ENCODE measurements around the gene AGBL1.
A peak's percentile ranks its signal among the peaks of the same experiment; 100 is the strongest.

Gene AGBL1

GRCh38 chr15:86165265-86166211 is 85.9 kb downstream of the AGBL1 start:
- H3K27me3 Mint-ChIP-seq (ENCODE audit: low read depth): peaks cover 4% of the 10 kb centered on the region
- H3K9me3 Mint-ChIP-seq: no peaks in the 10 kb centered on the region
- H3K27ac Mint-ChIP-seq: peak overlapping the region in 1 of 3 experiments; percentile 59
- H3K4me3 Mint-ChIP-seq: peak overlapping the region in 2 of 3 experiments; percentile 4 to 46
- TF ChIP-seq CTCF (IDR thresholded peaks at IDR 0.05; ENCODE audit: unreplicated experiment in 3 of 3): no peak
- peaks cover 69% of the 10 kb centered on the region for H3K4me1 Mint-ChIP-seq
- H3K36me3 Mint-ChIP-seq (ENCODE audit: low read depth): no peaks in the 10 kb centered on the region

- H3K4me1 Mint-ChIP-seq: peaks cover 46% of the 10 kb centered on the region
- no peaks in the 10 kb centered on the region for H3K36me3 Mint-ChIP-seq (ENCODE audit: low read depth)
Observed at GRCh38 chr15:86167841-86168240, 88.2 kb downstream of the AGBL1 start.

GRCh38 chr15:86178845-86179244 is 99.2 kb downstream of the AGBL1 start:
- H3K27ac Mint-ChIP-seq: no peak overlapping the region
- no peaks in the 10 kb centered on the region for H3K36me3 Mint-ChIP-seq (ENCODE audit: low read depth)
- TF ChIP-seq CTCF (IDR thresholded peaks at IDR 0.05; ENCODE audit: unreplicated experiment in 3 of 3): no peak
- H3K9me3 Mint-ChIP-seq: peaks cover 26% of the 10 kb centered on the region
- H3K4me1 Mint-ChIP-seq: peaks cover 16% of the 10 kb centered on the region
- H3K27me3 Mint-ChIP-seq (ENCODE audit: low read depth): no peaks in the 10 kb centered on the region
- no peak overlapping the region for H3K4me3 Mint-ChIP-seq

More at GRCh38 chr15:86167841-86168240, 88.2 kb downstream of the AGBL1 start:
- TF ChIP-seq CTCF (IDR thresholded peaks at IDR 0.05; ENCODE audit: unreplicated experiment in 3 of 3): no peak
- H3K27me3 Mint-ChIP-seq (ENCODE audit: low read depth): peaks cover 4% of the 10 kb centered on the region
- H3K4me3 Mint-ChIP-seq: no peak overlapping the region
- no peaks in the 10 kb centered on the region for H3K9me3 Mint-ChIP-seq
- no peak overlapping the region for H3K27ac Mint-ChIP-seq

- Mint-ChIP-seq H3K27ac (peak overlapping the region; percentile 24 to 60 (median 36)), H3K36me3 (ENCODE audit: low read depth) (no peaks in the 10 kb centered on the region), H3K4me1 (peaks cover 29% of the 10 kb centered on the region), H3K27me3 (ENCODE audit: low read depth) (no peaks in the 10 kb centered on the region), H3K4me3 (peak overlapping the region in 1 of 3 experiments; percentile 1), H3K9me3 (peaks cover 10% of the 10 kb centered on the region)
- TF ChIP-seq CTCF (IDR thresholded peaks at IDR 0.05; ENCODE audit: unreplicated experiment in 3 of 3): no peak
Observed at GRCh38 chr15:86183596-86184491, 104.2 kb downstream of the AGBL1 start.

GRCh38 chr15:86193716-86194380 is 114.2 kb downstream of the AGBL1 start:
- H3K27ac Mint-ChIP-seq: no peak overlapping the region

More at GRCh38 chr15:86193716-86194380, 114.2 kb downstream of the AGBL1 start:
- Mint-ChIP-seq H3K9me3 (no peaks in the 10 kb centered on the region), H3K27me3 (ENCODE audit: low read depth) (peaks cover 6% of the 10 kb centered on the region), H3K4me3 (no peak overlapping the region), H3K4me1 (peaks cover 8% of the 10 kb centered on the region), H3K36me3 (ENCODE audit: low read depth) (no peaks in the 10 kb centered on the region)
- TF ChIP-seq CTCF (IDR thresholded peaks at IDR 0.05; ENCODE audit: unreplicated experiment in 3 of 3): no peak

Measured in nephron (organoid).